ENCODE measurements around the gene ACACA. TPM values are rescaled to one million over a fixed set of nuclear protein-coding genes. Genes with fewer than 3 reads are reported as not detected.

ACACA gene
- total RNA-seq, 1 experiment from 2014 or later, result 33.0 TPM

- peaks cover 4% of the 10 kb centered on the region; the same call in 1 of the 2 replicates for H4K20me1 ChIP-seq (ENCODE audit: low read length)
- CTCF ChIA-PET, result no interaction called here
Observed at GRCh38 chr17:37094391-37094790, 312.2 kb downstream of the ACACA start.

GRCh38 chr17:37092701-37093100, 313.9 kb downstream of the ACACA start:
- TF ChIP-seq EZH2 (IDR thresholded peaks at IDR 0.05; ENCODE audit: low read length, unreplicated experiment) (no peak), CTCF (conservative IDR thresholded peaks at IDR 0.05; ENCODE audit: low read depth, low read length) (no peak), EZH2phosphoT487 (IDR thresholded peaks at IDR 0.05; ENCODE audit: borderline replicate concordance, low read length) (no peak)
- H3K9me2 ChIP-seq (replicated peaks; ENCODE audit: low read length), result no peaks in the 10 kb centered on the region
- ChIA-PET CTCF (no interaction called here), POLR2A (ENCODE audit: unreplicated experiment) (no interaction called here)
- no peaks in the 10 kb centered on the region for H3K4me1 ChIP-seq (ENCODE audit: insufficient read depth, low read length)
- H3K9ac ChIP-seq (ENCODE audit: low read length), result no peak overlapping the region
- no peak for ATAC-seq
- no peaks in the 10 kb centered on the region for H4K20me1 ChIP-seq (ENCODE audit: low read length)
- intact Hi-C loops (cut with micrococcal nuclease), result no loop called here
- peaks cover 20% of the 10 kb centered on the region for H3K36me3 ChIP-seq (ENCODE audit: low read depth, low read length)
- no peak for DNase-seq
- H3K27ac ChIP-seq (ENCODE audit: low read length), result no peak overlapping the region
- H3K9me3 ChIP-seq (ENCODE audit: low read length), result no peaks in the 10 kb centered on the region
- no peaks in the 10 kb centered on the region for H3K27me3 ChIP-seq (ENCODE audit: low read length)
- no peaks in the 10 kb centered on the region for H3F3A ChIP-seq (ENCODE audit: low read length, unreplicated experiment)
- H3K79me2 ChIP-seq (ENCODE audit: low read length), result no peaks in the 10 kb centered on the region
- H3K4me3 ChIP-seq (ENCODE audit: low read length), result no peak overlapping the region
- BruUV-seq (replicated peaks), result no TSS peak
- H2AFZ ChIP-seq (ENCODE audit: low read length), result no peak overlapping the region
- H3K4me2 ChIP-seq (ENCODE audit: low read length), result no peak overlapping the region

More at GRCh38 chr17:37094391-37094790, 312.2 kb downstream of the ACACA start:
- POLR2A ChIA-PET (ENCODE audit: unreplicated experiment), result no interaction called here
- H3K4me2 ChIP-seq (ENCODE audit: low read length), result no peak overlapping the region
- ATAC-seq (no peak), DNase-seq (no peak)
- no peak overlapping the region for H3K4me3 ChIP-seq (ENCODE audit: low read length)
- intact Hi-C loops (cut with micrococcal nuclease), result no loop called here
- H3K36me3 ChIP-seq (ENCODE audit: low read depth, low read length), result peaks cover 26% of the 10 kb centered on the region
- no peaks in the 10 kb centered on the region; the same call in 1 of the 2 replicates for H3K4me1 ChIP-seq (ENCODE audit: insufficient read depth, low read length)
- no peaks in the 10 kb centered on the region for H3K27me3 ChIP-seq (ENCODE audit: low read length)
- no peak overlapping the region for H3K9ac ChIP-seq (ENCODE audit: low read length)
- TF ChIP-seq EZH2phosphoT487 (IDR thresholded peaks at IDR 0.05; ENCODE audit: borderline replicate concordance, low read length), result no peak
- no peak for TF ChIP-seq EZH2 (IDR thresholded peaks at IDR 0.05; ENCODE audit: low read length, unreplicated experiment)
- no peak for TF ChIP-seq CTCF (conservative IDR thresholded peaks at IDR 0.05; ENCODE audit: low read depth, low read length)
- no peaks in the 10 kb centered on the region for H3K79me2 ChIP-seq (ENCODE audit: low read length)
- no TSS peak for BruUV-seq (replicated peaks)
- no peak overlapping the region for H3K27ac ChIP-seq (ENCODE audit: low read length)
- H3K9me2 ChIP-seq (replicated peaks; ENCODE audit: low read length), result no peaks in the 10 kb centered on the region
- H3K9me3 ChIP-seq (ENCODE audit: low read length), result no peaks in the 10 kb centered on the region
- no peak overlapping the region for H2AFZ ChIP-seq (ENCODE audit: low read length)
- H3F3A ChIP-seq (ENCODE audit: low read length, unreplicated experiment), result no peaks in the 10 kb centered on the region

- TF ChIP-seq EZH2phosphoT487 (IDR thresholded peaks at IDR 0.05; ENCODE audit: borderline replicate concordance, low read length) (no peak), EZH2 (IDR thresholded peaks at IDR 0.05; ENCODE audit: low read length, unreplicated experiment) (no peak), CTCF (conservative IDR thresholded peaks at IDR 0.05; ENCODE audit: low read depth, low read length) (no peak)
- Histone ChIP-seq H3K9me3 (ENCODE audit: low read length) (no peaks in the 10 kb centered on the region), H3K4me1 (ENCODE audit: insufficient read depth, low read length) (no peaks in the 10 kb centered on the region), H3K4me2 (ENCODE audit: low read length) (no peak overlapping the region), H4K20me1 (ENCODE audit: low read length) (no peaks in the 10 kb centered on the region), H3K4me3 (ENCODE audit: low read length) (no peak overlapping the region), H3K27me3 (ENCODE audit: low read length) (no peaks in the 10 kb centered on the region), H3K27ac (ENCODE audit: low read length) (no peak overlapping the region), H3F3A (ENCODE audit: low read length, unreplicated experiment) (no peaks in the 10 kb centered on the region), H2AFZ (ENCODE audit: low read length) (no peak overlapping the region), H3K36me3 (ENCODE audit: low read depth, low read length) (peaks cover 19% of the 10 kb centered on the region), H3K79me2 (ENCODE audit: low read length) (no peaks in the 10 kb centered on the region), H3K9ac (ENCODE audit: low read length) (no peak overlapping the region), H3K9me2 (replicated peaks; ENCODE audit: low read length) (no peaks in the 10 kb centered on the region)
- no peak for ATAC-seq
- ChIA-PET CTCF (no interaction called here), POLR2A (ENCODE audit: unreplicated experiment) (no interaction called here)
- intact Hi-C loops (cut with micrococcal nuclease), result no loop called here
- BruUV-seq (replicated peaks), result no TSS peak
- DNase-seq, result no peak
Observed at GRCh38 chr17:37092071-37092470, 314.6 kb downstream of the ACACA start.
